Neural cell (in vitro differentiated cells): ENCODE data around the gene OR7E24. TPM values are rescaled to one million over a fixed set of nuclear protein-coding genes. Genes with fewer than 3 reads are reported as not detected.

Experiments used
- H2AFZ ChIP-seq: fragments of 200-600, 300-800 bp; sonication (generic), shearing (Covaris generic); 2 replicates; pipeline ENCODE4 v1.6.0; 2014; ENCODE audit warnings: low read depth, mild to moderate bottlenecking, antibody characterized with exemption, low read length, moderate library complexity
- H3F3A ChIP-seq: fragments of 200-600 bp; shearing (Covaris generic); 2 replicates; pipeline ENCODE4 v1.6.1; 2016; ENCODE audit warnings: mild to moderate bottlenecking, moderate library complexity, mixed read lengths, antibody characterized with exemption, low read length; ENCODE audit not compliant: insufficient read depth, poor library complexity, severe bottlenecking
- H3K27ac ChIP-seq: fragments of 200-600, 300-800 bp; sonication (generic), shearing (Covaris generic); 2 replicates; pipeline ENCODE4 v1.5.1; 2014; ENCODE audit warnings: mild to moderate bottlenecking, low read length, moderate library complexity
- H3K27me3 ChIP-seq: fragments of 300-800, 200-600 bp; sonication (generic), shearing (Covaris generic); 2 replicates; pipeline ENCODE4 v1.6.0; 2014; ENCODE audit warnings: mild to moderate bottlenecking, low read depth, low read length, moderate library complexity; ENCODE audit not compliant: insufficient read depth
- H3K36me3 ChIP-seq: fragments of 300-800, 200-600 bp; sonication (generic), shearing (Covaris generic); 2 replicates; pipeline ENCODE4 v1.5.1; 2014; ENCODE audit warnings: mild to moderate bottlenecking, antibody characterized with exemption, low read length, moderate library complexity; ENCODE audit not compliant: insufficient read depth
- H3K4me2 ChIP-seq: fragments of 300-800, 200-600 bp; sonication (generic), shearing (Covaris generic); 2 replicates; pipeline ENCODE4 v1.6.0; 2014; ENCODE audit warnings: mild to moderate bottlenecking, low read length
- H3K4me3 ChIP-seq: fragments of 300-800, 200-600 bp; sonication (generic), shearing (Covaris generic); 2 replicates; pipeline ENCODE4 v1.5.1; 2014; ENCODE audit warnings: mild to moderate bottlenecking, low read length, moderate library complexity
- H3K79me2 ChIP-seq: fragments of 200-600 bp; shearing (Covaris generic); replicated peaks from 2 replicates; pipeline ENCODE4 v1.6.0; 2014; ENCODE audit warnings: mild to moderate bottlenecking, low read length, moderate library complexity; ENCODE audit not compliant: insufficient read depth
- H3K9ac ChIP-seq: fragments of 300-800, 200-600 bp; sonication (generic), shearing (Covaris generic); 2 replicates; pipeline ENCODE4 v1.6.1; 2016; ENCODE audit warnings: mild to moderate bottlenecking, low read length, mixed read lengths
- H3K9me2 ChIP-seq: fragments of 200-600 bp; shearing (Covaris generic); 2 replicates; pipeline ENCODE4 v1.6.1; 2016; ENCODE audit warnings: mild to moderate bottlenecking, low read length, mixed read lengths; ENCODE audit not compliant: insufficient read depth
- H3K9me3 ChIP-seq: fragments of 200-600, 300-800 bp; sonication (generic), shearing (Covaris generic); 2 replicates; pipeline ENCODE4 v1.6.1; 2016; ENCODE audit warnings: mild to moderate bottlenecking, mixed run types, low read length, moderate library complexity, mixed read lengths
- H4K20me1 ChIP-seq: fragments of 200-600 bp; shearing (Covaris generic); 2 replicates; pipeline ENCODE4 v1.6.1; 2016; ENCODE audit warnings: mild to moderate bottlenecking, mixed run types; ENCODE audit not compliant: insufficient read depth
- CTCF ChIP-seq: fragments of 450-650 bp; IDR thresholded peaks from 2 replicates; pipeline ENCODE4 v1.5.1; 2014; ENCODE audit warnings: antibody characterized with exemption, mild to moderate bottlenecking, moderate library complexity; ENCODE audit not compliant: poor library complexity, severe bottlenecking
- EP300 ChIP-seq: fragments of 450-650 bp; conservative IDR thresholded peaks from 2 replicates; pipeline ENCODE4 v1.6.1; 2014; ENCODE audit warnings: antibody characterized with exemption, mild to moderate bottlenecking, moderate library complexity; ENCODE audit not compliant: poor library complexity, severe bottlenecking
- EZH2 ChIP-seq: fragments of 200-600, 300-800 bp; shearing (Covaris generic), sonication (generic); IDR thresholded peaks from 2 replicates; pipeline ENCODE4 v1.6.1; 2014; ENCODE audit warnings: antibody characterized with exemption, low read length, borderline replicate concordance, mild to moderate bottlenecking; ENCODE audit not compliant: insufficient read depth, poor library complexity, severe bottlenecking
- MXI1 ChIP-seq: fragments of 450-650 bp; conservative IDR thresholded peaks from 2 replicates; pipeline ENCODE4 v1.6.1; 2014; ENCODE audit warnings: antibody characterized with exemption, mild to moderate bottlenecking; ENCODE audit not compliant: poor library complexity, severe bottlenecking
- POLR2AphosphoS5 ChIP-seq: IDR thresholded peaks from 2 replicates; pipeline ENCODE4 v1.6.1; 2012
- RAD21 ChIP-seq: fragments of 450-650 bp; conservative IDR thresholded peaks from 2 replicates; pipeline ENCODE4 v1.6.1; 2014; ENCODE audit warnings: antibody characterized with exemption, mild to moderate bottlenecking, moderate library complexity
- SMC3 ChIP-seq: fragments of 450-650 bp; conservative IDR thresholded peaks from 2 replicates; pipeline ENCODE4 v1.6.1; 2014; ENCODE audit warnings: antibody characterized with exemption, mild to moderate bottlenecking, moderate library complexity; ENCODE audit not compliant: poor library complexity
- TAF1 ChIP-seq: IDR thresholded peaks from 2 replicates; pipeline ENCODE4 v1.6.1; 2012; ENCODE audit warnings: low read depth
- polyA plus RNA-seq: library from polyadenylated mRNA; depleted of rRNA; stranded (reverse); fragments of >200 nt; gene quantifications from 2 replicates; pipeline ENCODE4 v1.2.3, GENCODE V29; 2014
- TF ChIP-seq, protein P1 (sequence below): IDR thresholded peaks from 2 replicates; pipeline ENCODE4 v1.6.1; 2012; ENCODE audit warnings: borderline replicate concordance

The OR7E24 gene
- polyA plus RNA-seq, 1 donor from 2014 or later: not detected

GRCh38 chr19:9296336-9296735 is 45.6 kb downstream of the OR7E24 start:
- Histone ChIP-seq H3K27ac (no peak overlapping the region), H3F3A (no peaks in the 10 kb centered on the region), H3K27me3 (no peaks in the 10 kb centered on the region), H3K9me3 (peaks cover 56% of the 10 kb centered on the region), H3K4me2 (no peak overlapping the region), H3K9ac (no peak overlapping the region), H4K20me1 (no peaks in the 10 kb centered on the region), H3K79me2 (no peaks in the 10 kb centered on the region), H3K9me2 (no peaks in the 10 kb centered on the region), H3K36me3 (peaks cover 49% of the 10 kb centered on the region), H3K4me3 (no peak overlapping the region), H2AFZ (no peak overlapping the region)
- TF ChIP-seq TAF1 (no peak), SMC3 (no peak), EP300 (no peak), RAD21 (no peak), EZH2 (no peak), CTCF (no peak), MXI1 (no peak), POLR2AphosphoS5 (no peak)
- TF ChIP-seq, protein P1, sequence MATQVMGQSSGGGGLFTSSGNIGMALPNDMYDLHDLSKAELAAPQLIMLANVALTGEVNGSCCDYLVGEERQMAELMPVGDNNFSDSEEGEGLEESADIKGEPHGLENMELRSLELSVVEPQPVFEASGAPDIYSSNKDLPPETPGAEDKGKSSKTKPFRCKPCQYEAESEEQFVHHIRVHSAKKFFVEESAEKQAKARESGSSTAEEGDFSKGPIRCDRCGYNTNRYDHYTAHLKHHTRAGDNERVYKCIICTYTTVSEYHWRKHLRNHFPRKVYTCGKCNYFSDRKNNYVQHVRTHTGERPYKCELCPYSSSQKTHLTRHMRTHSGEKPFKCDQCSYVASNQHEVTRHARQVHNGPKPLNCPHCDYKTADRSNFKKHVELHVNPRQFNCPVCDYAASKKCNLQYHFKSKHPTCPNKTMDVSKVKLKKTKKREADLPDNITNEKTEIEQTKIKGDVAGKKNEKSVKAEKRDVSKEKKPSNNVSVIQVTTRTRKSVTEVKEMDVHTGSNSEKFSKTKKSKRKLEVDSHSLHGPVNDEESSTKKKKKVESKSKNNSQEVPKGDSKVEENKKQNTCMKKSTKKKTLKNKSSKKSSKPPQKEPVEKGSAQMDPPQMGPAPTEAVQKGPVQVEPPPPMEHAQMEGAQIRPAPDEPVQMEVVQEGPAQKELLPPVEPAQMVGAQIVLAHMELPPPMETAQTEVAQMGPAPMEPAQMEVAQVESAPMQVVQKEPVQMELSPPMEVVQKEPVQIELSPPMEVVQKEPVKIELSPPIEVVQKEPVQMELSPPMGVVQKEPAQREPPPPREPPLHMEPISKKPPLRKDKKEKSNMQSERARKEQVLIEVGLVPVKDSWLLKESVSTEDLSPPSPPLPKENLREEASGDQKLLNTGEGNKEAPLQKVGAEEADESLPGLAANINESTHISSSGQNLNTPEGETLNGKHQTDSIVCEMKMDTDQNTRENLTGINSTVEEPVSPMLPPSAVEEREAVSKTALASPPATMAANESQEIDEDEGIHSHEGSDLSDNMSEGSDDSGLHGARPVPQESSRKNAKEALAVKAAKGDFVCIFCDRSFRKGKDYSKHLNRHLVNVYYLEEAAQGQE: no peak

Other genes starting within 250 kb of the OR7E24 start
- not detected in 2 replicates for gene MUC16, start 240.5 kb upstream of the OR7E24 start, polyA plus RNA-seq
- not detected in 2 replicates for gene OR1M1, start 163.9 kb upstream of the OR7E24 start, polyA plus RNA-seq
- gene OR7G2, start 143.5 kb upstream of the OR7E24 start, polyA plus RNA-seq: not detected in 2 replicates
- not detected in 2 replicates for gene OR7G1, start 135.2 kb upstream of the OR7E24 start, polyA plus RNA-seq
- not detected in 2 replicates for gene OR7G3, start 124.0 kb upstream of the OR7E24 start, polyA plus RNA-seq
- 14.5 and 18.5 TPM in 2 replicates for gene ZNF317, start 110.5 kb upstream of the OR7E24 start, polyA plus RNA-seq
- gene OR7D2, start 72.0 kb upstream of the OR7E24 start, polyA plus RNA-seq: 0.09 and 0.30 TPM in 2 replicates
- gene OR7D4, start 31.3 kb upstream of the OR7E24 start, polyA plus RNA-seq: not detected in 2 replicates
- 13.5 and 21.7 TPM in 2 replicates for gene ZNF699, start 58.9 kb downstream of the OR7E24 start, polyA plus RNA-seq
- 50.4 and 57.7 TPM in 2 replicates for gene ZNF559, start 73.2 kb downstream of the OR7E24 start, polyA plus RNA-seq
- 51.0 and 61.1 TPM in 2 replicates for gene ZNF177, start 112.1 kb downstream of the OR7E24 start, polyA plus RNA-seq
- 67.6 and 89.4 TPM in 2 replicates for gene ZNF266, start 184.6 kb downstream of the OR7E24 start, polyA plus RNA-seq
- gene ZNF560, start 247.7 kb downstream of the OR7E24 start, polyA plus RNA-seq: 0.52 and 0.61 TPM in 2 replicates